ENCODE measurements around the gene CCND1.
"Not testable (repeated sequence)": the region's sequence is repeated elsewhere in the genome, so short reads cannot be mapped to it uniquely, and the experiment has no call there.

CCND1 gene

GRCh38 chr11:69685348-69685747 lies 44.4 kb downstream of the CCND1 start:
- DNase-seq (ENCODE audit: low spot score in 2 of 2): no peak
- Mint-ChIP-seq H3K9me3 (peaks cover under 1% of the 10 kb centered on the region), H3K4me1 (peaks cover 3% of the 10 kb centered on the region), H3K36me3 (peaks cover under 1% of the 10 kb centered on the region), H3K27ac (no peak overlapping the region), H3K27me3 (peaks cover 15% of the 10 kb centered on the region), H3K4me3 (peak overlapping the region; percentile 64)
- ATAC-seq (ENCODE audit: low read depth): no peak

DNA sequence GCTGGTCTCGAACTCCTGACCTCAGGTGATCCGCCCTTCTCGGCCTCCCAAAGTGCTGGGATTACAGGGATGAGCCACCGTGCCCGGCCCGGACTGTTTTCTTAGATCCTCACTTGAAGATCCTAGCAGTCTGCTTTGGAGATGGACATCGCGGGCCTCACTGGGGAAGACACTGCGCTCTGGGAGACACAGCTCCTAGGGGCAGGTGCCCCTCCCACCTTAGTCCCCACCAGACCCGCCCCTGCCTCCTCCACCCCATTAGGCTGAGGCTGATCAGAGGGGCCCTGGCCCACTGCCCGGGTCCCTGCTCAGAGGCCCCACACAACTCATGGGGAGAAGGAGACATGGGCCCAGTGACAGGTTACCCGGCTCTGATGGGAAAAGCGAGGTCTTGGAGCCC lies 45.5 kb downstream of the CCND1 start:
- Mint-ChIP-seq H3K27me3 (peaks cover 20% of the 10 kb centered on the region), H3K9me3 (peaks cover 3% of the 10 kb centered on the region), H3K4me3 (no peak overlapping the region), H3K36me3 (peaks cover 4% of the 10 kb centered on the region), H3K27ac (no peak overlapping the region), H3K4me1 (peaks cover 3% of the 10 kb centered on the region)
- no peak for DNase-seq (ENCODE audit: low spot score in 2 of 2)
- no peak for ATAC-seq (ENCODE audit: low read depth)

DNA sequence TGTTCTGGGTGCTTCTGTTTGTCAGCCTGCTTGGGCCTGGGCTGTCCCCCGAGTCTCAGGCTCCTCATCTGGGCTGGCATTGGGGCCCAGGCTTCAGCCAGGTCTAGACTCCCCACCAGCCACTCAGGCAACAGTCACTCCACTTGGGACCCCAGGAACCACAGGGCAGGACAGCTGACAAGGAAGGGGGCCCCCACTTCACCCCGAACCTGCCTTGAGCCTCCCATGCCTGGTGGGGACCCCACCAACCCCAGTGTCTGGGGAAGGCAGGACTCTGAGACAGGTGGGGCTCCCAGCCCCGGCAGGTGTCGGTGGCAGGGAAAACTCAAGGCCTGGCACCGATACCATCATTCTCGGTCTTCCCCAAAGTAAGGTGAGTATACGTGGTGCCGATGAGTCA lies 45.9 kb downstream of the CCND1 start:
- DNase-seq (ENCODE audit: low spot score in 2 of 2) (no peak), ATAC-seq (ENCODE audit: low read depth) (no peak)
- no peak overlapping the region for H3K4me3 Mint-ChIP-seq
- peaks cover 20% of the 10 kb centered on the region for H3K27me3 Mint-ChIP-seq
- peaks cover 4% of the 10 kb centered on the region for H3K36me3 Mint-ChIP-seq
- no peak overlapping the region for H3K27ac Mint-ChIP-seq
- peaks cover 3% of the 10 kb centered on the region for H3K9me3 Mint-ChIP-seq
- peaks cover 3% of the 10 kb centered on the region for H3K4me1 Mint-ChIP-seq

DNA sequence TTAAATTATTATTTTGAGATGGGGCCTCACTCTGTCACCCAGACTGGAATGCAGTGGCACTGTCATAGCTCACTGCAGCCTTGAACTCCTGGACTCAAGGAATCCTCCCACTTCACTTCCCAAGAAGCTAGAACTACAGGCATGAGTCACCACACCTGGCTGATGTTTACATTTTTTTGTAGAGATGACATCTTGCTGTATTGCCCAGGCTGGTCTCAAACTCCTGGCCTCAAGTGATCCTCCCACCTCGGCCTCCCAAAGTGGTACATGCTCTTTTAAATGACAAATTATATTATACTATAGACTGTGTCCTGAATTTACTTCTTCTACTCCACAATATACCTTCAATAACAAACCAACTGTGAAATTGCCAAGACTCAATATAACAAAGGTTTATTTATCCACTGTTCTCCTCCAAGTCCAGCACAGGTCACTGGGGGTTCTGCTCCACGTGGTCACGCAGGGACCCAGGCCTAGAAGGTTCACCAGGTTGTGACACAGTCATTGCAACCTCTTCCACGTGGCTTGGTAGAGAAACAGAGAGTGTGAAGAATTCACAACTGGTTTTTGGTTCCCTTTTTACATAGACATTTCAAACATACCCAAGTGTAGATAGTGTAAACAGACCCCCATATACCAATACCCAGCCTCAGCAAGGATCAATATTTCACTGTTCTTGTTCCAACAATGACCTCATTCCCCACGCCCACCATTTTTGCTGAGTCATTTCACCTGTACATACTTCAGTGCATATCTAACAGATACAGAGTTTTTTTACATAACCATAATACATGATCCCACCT lies 47.2 kb downstream of the CCND1 start:
- H3K4me3 Mint-ChIP-seq; H3K36me3 Mint-ChIP-seq; H3K9me3 Mint-ChIP-seq; DNase-seq (ENCODE audit: low spot score in 2 of 2); ATAC-seq (ENCODE audit: low read depth); H3K27ac Mint-ChIP-seq; H3K4me1 Mint-ChIP-seq: not testable (repeated sequence)
- H3K27me3 Mint-ChIP-seq: peaks cover 25% of the 10 kb centered on the region

DNA sequence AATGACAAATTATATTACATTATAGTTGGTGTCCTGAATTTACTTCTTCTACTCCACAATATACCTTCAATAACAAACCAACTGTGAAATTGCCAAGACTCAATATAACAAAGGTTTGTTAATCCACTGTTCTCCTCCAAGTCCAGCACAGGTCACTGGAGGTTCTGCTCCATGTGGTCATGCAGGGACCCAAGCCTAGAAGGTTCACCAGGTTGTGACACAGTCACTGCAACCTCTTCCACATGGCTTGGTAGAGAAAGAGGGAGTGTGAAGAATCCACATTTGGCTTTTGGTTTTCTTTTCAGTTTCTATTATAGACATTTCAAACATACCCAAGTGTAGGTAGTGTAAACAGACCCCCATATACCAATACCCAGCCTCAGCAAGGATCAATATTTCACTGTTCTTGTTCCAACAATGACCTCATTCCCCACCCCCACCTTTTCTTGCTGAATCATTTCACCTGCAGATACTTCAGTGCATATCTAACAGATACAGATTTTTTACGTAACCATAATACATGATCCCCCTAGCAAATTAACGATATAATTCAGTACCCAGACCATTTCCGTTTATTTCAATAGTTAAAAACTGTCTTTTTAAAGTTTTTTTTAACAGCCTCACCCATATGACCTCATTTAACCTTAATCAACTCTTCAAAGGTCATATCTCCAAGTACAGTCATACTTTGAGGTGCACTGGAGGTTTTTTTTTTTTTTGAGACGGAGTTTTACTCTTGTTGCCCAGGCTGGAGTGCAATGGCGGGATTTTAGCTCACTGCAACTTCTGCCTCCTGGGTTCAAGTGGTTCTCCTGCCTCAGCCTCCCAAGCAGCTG lies 48.7 kb downstream of the CCND1 start:
- DNase-seq (ENCODE audit: low spot score in 2 of 2): no peak
- Mint-ChIP-seq H3K9me3 (peaks cover 7% of the 10 kb centered on the region), H3K27ac (no peak overlapping the region), H3K27me3 (peaks cover 27% of the 10 kb centered on the region), H3K36me3 (peaks cover 6% of the 10 kb centered on the region), H3K4me3 (no peak overlapping the region), H3K4me1 (peaks cover 3% of the 10 kb centered on the region)
- no peak for ATAC-seq (ENCODE audit: low read depth)

- no peak overlapping the region for H3K27ac Mint-ChIP-seq
- H3K27me3 Mint-ChIP-seq: peaks cover 30% of the 10 kb centered on the region
- ATAC-seq (ENCODE audit: low read depth): no peak
- no peaks in the 10 kb centered on the region for H3K4me1 Mint-ChIP-seq
- no peak for DNase-seq (ENCODE audit: low spot score in 2 of 2)
- peaks cover 6% of the 10 kb centered on the region for H3K36me3 Mint-ChIP-seq
- H3K4me3 Mint-ChIP-seq: no peak overlapping the region
- peaks cover 7% of the 10 kb centered on the region for H3K9me3 Mint-ChIP-seq
These were observed 50.5 kb downstream of the CCND1 start for GRCh38 chr11:69691463-69691862.

GRCh38 chr11:69692422-69692821 lies 51.5 kb downstream of the CCND1 start:
- H3K9me3 Mint-ChIP-seq: peaks cover 7% of the 10 kb centered on the region
- no peaks in the 10 kb centered on the region for H3K4me1 Mint-ChIP-seq
- no peak overlapping the region for H3K4me3 Mint-ChIP-seq
- no peak for DNase-seq (ENCODE audit: low spot score in 2 of 2)
- peaks cover 29% of the 10 kb centered on the region for H3K27me3 Mint-ChIP-seq
- H3K36me3 Mint-ChIP-seq: peaks cover 6% of the 10 kb centered on the region
- no peak for ATAC-seq (ENCODE audit: low read depth)
- no peak overlapping the region for H3K27ac Mint-ChIP-seq

DNA sequence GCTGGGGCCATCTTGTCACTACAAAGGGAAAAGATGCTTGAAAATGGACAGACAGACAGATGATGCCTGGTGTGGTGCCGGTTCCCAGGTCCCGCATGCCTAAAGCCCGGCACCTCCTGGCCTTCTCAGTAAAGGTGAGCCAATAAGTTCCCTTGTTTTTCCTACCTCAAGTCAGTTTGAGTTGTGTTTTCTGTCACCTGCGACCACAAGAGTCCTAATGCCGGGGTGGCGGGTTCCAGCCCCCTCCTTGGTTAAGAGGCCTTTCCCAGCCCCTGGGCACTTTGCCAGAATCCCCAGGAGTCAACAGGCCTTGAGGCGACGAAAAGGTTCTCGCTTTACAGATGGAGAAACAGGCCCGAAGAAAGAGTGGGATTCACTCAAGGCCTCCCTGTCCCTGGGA lies 53.8 kb downstream of the CCND1 start:
- Mint-ChIP-seq H3K27me3 (peaks cover 20% of the 10 kb centered on the region), H3K27ac (no peak overlapping the region), H3K36me3 (peaks cover 6% of the 10 kb centered on the region), H3K4me3 (no peak overlapping the region), H3K4me1 (peaks cover 6% of the 10 kb centered on the region), H3K9me3 (peaks cover 7% of the 10 kb centered on the region)
- DNase-seq (ENCODE audit: low spot score in 2 of 2) (no peak), ATAC-seq (ENCODE audit: low read depth) (no peak)

DNA sequence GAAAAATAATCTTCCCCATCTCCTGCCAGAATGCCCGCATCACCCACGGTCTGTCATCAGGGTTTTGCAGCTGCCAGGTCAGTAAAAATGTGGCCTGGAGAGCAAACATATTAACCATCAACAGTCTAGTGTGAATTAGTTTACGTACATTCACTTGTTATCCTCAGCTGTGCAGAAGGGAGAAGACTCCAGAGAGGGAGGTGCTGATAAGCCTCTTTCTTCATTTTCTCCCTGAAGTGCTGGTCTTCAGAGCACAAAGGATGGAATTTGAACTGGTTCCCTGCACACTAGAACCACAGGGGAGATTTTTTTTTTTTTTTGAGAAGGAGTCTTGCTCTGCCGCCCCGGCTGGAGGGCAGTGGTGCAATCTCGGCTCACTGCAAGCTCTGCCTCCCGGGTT lies 54.6 kb downstream of the CCND1 start:
- H3K4me3 Mint-ChIP-seq: no peak overlapping the region
- H3K27me3 Mint-ChIP-seq: peaks cover 17% of the 10 kb centered on the region
- DNase-seq (ENCODE audit: low spot score in 2 of 2) (no peak), ATAC-seq (ENCODE audit: low read depth) (no peak)
- no peak overlapping the region for H3K27ac Mint-ChIP-seq
- peaks cover 3% of the 10 kb centered on the region for H3K36me3 Mint-ChIP-seq
- H3K4me1 Mint-ChIP-seq: peaks cover 6% of the 10 kb centered on the region
- H3K9me3 Mint-ChIP-seq: peaks cover 5% of the 10 kb centered on the region

DNA sequence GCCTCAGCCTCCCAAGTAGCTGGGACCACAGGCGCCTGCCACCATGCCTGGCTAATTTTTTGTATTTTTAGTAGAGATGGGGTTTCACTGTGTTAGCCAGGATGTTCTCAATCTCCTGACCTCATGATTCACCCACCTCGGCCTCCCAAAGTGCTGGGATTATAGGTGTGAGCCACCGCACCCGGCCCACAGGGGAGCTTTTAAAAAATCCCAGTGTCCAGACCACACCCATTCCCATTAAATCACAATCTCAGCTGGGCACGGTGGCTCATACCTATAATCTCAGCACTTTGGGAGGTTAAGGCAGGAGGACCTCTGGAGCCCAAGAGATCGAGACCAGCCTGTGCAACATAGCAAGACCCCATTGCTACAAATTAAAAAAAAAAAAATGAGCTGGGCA lies 55.0 kb downstream of the CCND1 start:
- not testable (repeated sequence) for H3K36me3 Mint-ChIP-seq; DNase-seq (ENCODE audit: low spot score in 2 of 2); ATAC-seq (ENCODE audit: low read depth); H3K9me3 Mint-ChIP-seq; H3K27ac Mint-ChIP-seq; H3K4me3 Mint-ChIP-seq; H3K4me1 Mint-ChIP-seq
- H3K27me3 Mint-ChIP-seq: peaks cover 14% of the 10 kb centered on the region

- peaks cover 14% of the 10 kb centered on the region for H3K27me3 Mint-ChIP-seq
- no peak overlapping the region for H3K27ac Mint-ChIP-seq
- H3K36me3 Mint-ChIP-seq: peaks cover 2% of the 10 kb centered on the region
- H3K9me3 Mint-ChIP-seq: peaks cover 4% of the 10 kb centered on the region
- peaks cover 6% of the 10 kb centered on the region for H3K4me1 Mint-ChIP-seq
- no peak for ATAC-seq (ENCODE audit: low read depth)
- H3K4me3 Mint-ChIP-seq: no peak overlapping the region
- no peak for DNase-seq (ENCODE audit: low spot score in 2 of 2)
These were observed 56.0 kb downstream of the CCND1 start for GRCh38 chr11:69696749-69697468.

DNA sequence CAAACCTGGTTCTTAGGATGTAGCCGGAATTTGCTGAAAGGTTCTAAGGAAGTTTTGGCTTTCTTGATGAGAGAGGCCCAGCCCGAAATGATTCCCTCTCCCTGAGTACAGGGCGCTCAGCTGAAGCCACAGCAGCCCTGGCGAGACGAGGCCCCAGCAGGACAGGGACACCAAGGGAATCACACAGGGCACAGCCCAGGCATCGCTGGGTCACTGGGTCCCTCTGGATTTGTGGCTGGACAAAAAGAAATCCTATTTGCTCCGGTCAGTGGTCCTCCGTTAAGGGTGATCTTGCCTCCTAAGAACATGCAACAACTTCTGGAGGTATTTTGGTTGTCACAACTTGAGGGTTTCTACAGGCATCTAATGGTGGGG lies 56.5 kb downstream of the CCND1 start:
- no peak overlapping the region for H3K27ac Mint-ChIP-seq
- peaks cover 6% of the 10 kb centered on the region for H3K4me1 Mint-ChIP-seq
- H3K27me3 Mint-ChIP-seq: peaks cover 11% of the 10 kb centered on the region
- ATAC-seq (ENCODE audit: low read depth) (no peak), DNase-seq (ENCODE audit: low spot score in 2 of 2) (no peak)
- H3K36me3 Mint-ChIP-seq: no peaks in the 10 kb centered on the region
- H3K9me3 Mint-ChIP-seq: peaks cover under 1% of the 10 kb centered on the region
- no peak overlapping the region for H3K4me3 Mint-ChIP-seq

DNA sequence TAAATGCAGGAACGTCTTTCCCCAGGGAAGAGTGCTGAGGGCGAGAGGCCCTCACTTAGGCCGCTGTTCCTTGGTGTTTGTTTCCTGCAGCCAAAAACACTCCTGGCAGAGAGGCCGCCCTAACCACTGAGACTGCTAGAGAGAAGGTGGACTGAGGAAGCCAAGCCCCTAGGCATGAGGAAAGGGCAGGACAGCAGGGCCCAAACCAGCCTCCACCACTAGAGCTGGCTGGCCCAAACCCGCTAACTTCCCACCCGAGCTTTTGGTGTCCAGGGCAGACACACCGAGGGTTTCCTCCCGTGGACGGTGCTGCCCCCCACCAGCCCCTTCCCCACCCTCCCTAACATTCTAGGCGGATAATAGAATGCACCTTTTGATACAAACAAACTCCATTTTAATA lies 56.9 kb downstream of the CCND1 start:
- DNase-seq (ENCODE audit: low spot score in 2 of 2) (no peak), ATAC-seq (ENCODE audit: low read depth) (no peak)
- peaks cover 10% of the 10 kb centered on the region for H3K27me3 Mint-ChIP-seq
- H3K36me3 Mint-ChIP-seq: no peaks in the 10 kb centered on the region
- H3K4me3 Mint-ChIP-seq: no peak overlapping the region
- no peaks in the 10 kb centered on the region for H3K9me3 Mint-ChIP-seq
- peaks cover 6% of the 10 kb centered on the region for H3K4me1 Mint-ChIP-seq
- no peak overlapping the region for H3K27ac Mint-ChIP-seq

- no peak for ATAC-seq (ENCODE audit: low read depth)
- no peak for DNase-seq (ENCODE audit: low spot score in 2 of 2)
- Mint-ChIP-seq H3K36me3 (no peaks in the 10 kb centered on the region), H3K9me3 (no peaks in the 10 kb centered on the region), H3K27ac (no peak overlapping the region), H3K4me3 (no peak overlapping the region), H3K27me3 (peaks cover 12% of the 10 kb centered on the region), H3K4me1 (peaks cover 6% of the 10 kb centered on the region)
These were observed 57.4 kb downstream of the CCND1 start for GRCh38 chr11:69698362-69698761.
